Activated CD4-positive, alpha-beta T cell treated with anti-CD3 and anti-CD28 coated beads, Interleukin-2, amount 10 ng/mL, durations not matched to agents 24 days and 14 days (primary cell): ENCODE measurements around the gene THSD8. TPM values are rescaled to one million over a fixed set of nuclear protein-coding genes. Genes with fewer than 3 reads are reported as not detected.
A peak's percentile ranks its signal among the peaks of the same experiment; 100 is the strongest.

Source experiments
- DNase-seq: peaks from one replicate; pipeline ENCODE4 v3.0.0; 2022
- H3K27ac Mint-ChIP-seq: one replicate; pipeline ENCODE4 v1.8.0; 2022; ENCODE audit warnings: mild to moderate bottlenecking, mixed read lengths
- H3K27me3 Mint-ChIP-seq: one replicate; pipeline ENCODE4 v1.8.0; 2022; ENCODE audit warnings: mixed read lengths
- H3K36me3 Mint-ChIP-seq: one replicate; pipeline ENCODE4 v1.8.0; 2022; ENCODE audit warnings: low read depth, mild to moderate bottlenecking, mixed read lengths
- H3K4me1 Mint-ChIP-seq: one replicate; pipeline ENCODE4 v1.8.0; 2021; ENCODE audit warnings: mixed read lengths
- H3K4me3 Mint-ChIP-seq: one replicate; pipeline ENCODE4 v1.8.0; 2022; ENCODE audit warnings: mild to moderate bottlenecking, moderate library complexity, mixed read lengths
- H3K9me3 Mint-ChIP-seq: one replicate; pipeline ENCODE4 v1.8.0; 2021; ENCODE audit warnings: mixed read lengths
- intact Hi-C: fragments of 100-400 bp; cut with micrococcal nuclease; formaldehyde crosslinking; loops from one replicate; pipeline ENCODE4 v1.15.1; 2023
- total RNA-seq: library from RNA; stranded (reverse); gene quantifications from 2 replicates; pipeline ENCODE4 v1.2.3, GENCODE V29; 2022

THSD8 gene
- 26.8 and 32.7 TPM in 2 replicates for total RNA-seq

- no peaks in the 10 kb centered on the region for H3K9me3 Mint-ChIP-seq
- no peaks in the 10 kb centered on the region for H3K27me3 Mint-ChIP-seq
- peaks cover 25% of the 10 kb centered on the region for H3K36me3 Mint-ChIP-seq
- intact Hi-C loops: loop anchor here (2.0 kb wide), 1 partner anchor 45 kb away; no protein-coding TSS in a partner anchor
- H3K27ac Mint-ChIP-seq: peak within 1 kb of the TSS; percentile 89
- H3K4me3 Mint-ChIP-seq: peak within 1 kb of the TSS; percentile 93
- peak; percentile 95 for DNase-seq
- H3K4me1 Mint-ChIP-seq: peaks cover 28% of the 10 kb centered on the region
Measured at GRCh38 chr19:12801466-12802266, at the start of gene THSD8, which contains the start of gene PRDX2. THSD8 (plus strand) TSS chr19:12802069; CDS start chr19:12802072, 3 bp downstream. PRDX2 (minus strand) TSS chr19:12801800; CDS start chr19:12801261, 539 bp downstream.

GRCh38 chr19:12754465-12755196, 47.2 kb upstream of the THSD8 start:
- Mint-ChIP-seq H3K36me3 (no peaks in the 10 kb centered on the region), H3K27ac (no peak overlapping the region), H3K9me3 (no peaks in the 10 kb centered on the region), H3K4me3 (no peak overlapping the region), H3K27me3 (peaks cover 20% of the 10 kb centered on the region), H3K4me1 (peaks cover 7% of the 10 kb centered on the region)
- intact Hi-C loops: no loop called here
- no peak for DNase-seq

DNA sequence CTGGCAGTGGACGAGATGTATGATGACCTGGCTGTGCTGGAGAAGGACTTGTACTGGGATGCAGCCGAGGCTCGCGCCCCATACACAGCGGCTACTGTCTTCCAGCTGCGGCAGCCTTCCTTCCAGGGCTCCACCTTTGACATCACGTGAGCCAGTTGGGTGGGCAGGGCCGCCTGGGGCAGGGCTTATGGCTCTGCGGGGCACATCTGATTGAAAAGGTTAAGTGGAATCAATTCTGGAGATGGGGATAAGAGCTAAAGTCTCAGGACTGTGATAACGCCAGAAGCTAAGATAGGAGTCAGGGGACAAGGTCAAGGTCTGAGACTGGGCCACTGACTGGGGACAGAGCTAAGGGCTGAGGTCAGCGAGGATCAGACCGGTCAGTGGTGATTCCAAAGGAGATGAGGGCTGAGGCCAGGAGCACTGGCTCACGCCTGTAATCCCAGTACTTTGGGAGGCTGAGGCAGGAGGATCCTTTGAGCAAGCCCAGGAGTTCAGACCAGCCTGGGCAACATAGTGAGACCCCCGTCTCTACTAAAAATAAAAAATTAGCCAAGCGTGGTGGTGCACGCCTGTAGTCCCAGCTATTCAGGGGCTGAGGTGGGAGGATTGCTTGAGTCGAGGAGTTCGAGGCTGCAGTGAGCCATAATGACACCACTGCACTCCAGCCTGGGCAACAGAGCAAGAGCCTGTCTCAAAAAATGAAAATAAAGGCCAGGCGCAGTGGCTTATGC, 45.6 kb upstream of the THSD8 start:
- no peak overlapping the region for H3K4me3 Mint-ChIP-seq
- peaks cover 8% of the 10 kb centered on the region for H3K4me1 Mint-ChIP-seq
- H3K27ac Mint-ChIP-seq: no peak overlapping the region
- intact Hi-C loops: no loop called here
- no peaks in the 10 kb centered on the region for H3K36me3 Mint-ChIP-seq
- H3K9me3 Mint-ChIP-seq: no peaks in the 10 kb centered on the region
- H3K27me3 Mint-ChIP-seq: peaks cover 13% of the 10 kb centered on the region
- no peak for DNase-seq

GRCh38 chr19:12757544-12758274, 44.2 kb upstream of the THSD8 start:
- intact Hi-C loops: loop anchor here (1.0 kb wide), 1 partner anchor 40 kb away; no protein-coding TSS in a partner anchor
- H3K4me1 Mint-ChIP-seq: peaks cover 8% of the 10 kb centered on the region
- H3K36me3 Mint-ChIP-seq: no peaks in the 10 kb centered on the region
- peak; percentile 93 for DNase-seq
- peak overlapping the region; percentile 75 for H3K4me3 Mint-ChIP-seq
- peaks cover 8% of the 10 kb centered on the region for H3K27me3 Mint-ChIP-seq
- H3K27ac Mint-ChIP-seq: no peak overlapping the region
- no peaks in the 10 kb centered on the region for H3K9me3 Mint-ChIP-seq

DNA sequence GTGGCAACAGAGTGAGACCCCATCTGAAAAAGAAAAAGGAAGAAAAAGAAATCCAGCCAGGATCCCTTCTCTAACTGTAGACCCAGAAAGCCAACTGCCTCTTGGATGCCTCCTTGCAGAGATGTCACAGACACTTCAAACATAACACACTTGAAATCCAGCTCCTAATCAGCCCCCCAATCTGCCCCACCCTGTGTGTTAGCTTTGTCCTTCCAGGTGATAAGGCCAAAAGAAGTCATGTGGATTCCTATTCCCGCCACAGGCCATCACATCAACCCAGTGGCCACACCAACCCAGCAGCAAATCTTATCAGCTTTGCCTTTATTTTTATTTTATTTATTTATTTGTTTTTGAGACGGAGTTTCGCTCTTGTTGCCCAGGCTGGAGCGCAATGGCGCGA, 42.2 kb upstream of the THSD8 start:
- DNase-seq: no peak
- intact Hi-C loops: loop anchor here (1.0 kb wide), 1 partner anchor 37 kb away; no protein-coding TSS in a partner anchor
- Mint-ChIP-seq H3K27ac (no peak overlapping the region), H3K36me3 (no peaks in the 10 kb centered on the region), H3K9me3 (no peaks in the 10 kb centered on the region), H3K4me1 (peaks cover 8% of the 10 kb centered on the region), H3K4me3 (no peak overlapping the region), H3K27me3 (peaks cover 4% of the 10 kb centered on the region)

DNA sequence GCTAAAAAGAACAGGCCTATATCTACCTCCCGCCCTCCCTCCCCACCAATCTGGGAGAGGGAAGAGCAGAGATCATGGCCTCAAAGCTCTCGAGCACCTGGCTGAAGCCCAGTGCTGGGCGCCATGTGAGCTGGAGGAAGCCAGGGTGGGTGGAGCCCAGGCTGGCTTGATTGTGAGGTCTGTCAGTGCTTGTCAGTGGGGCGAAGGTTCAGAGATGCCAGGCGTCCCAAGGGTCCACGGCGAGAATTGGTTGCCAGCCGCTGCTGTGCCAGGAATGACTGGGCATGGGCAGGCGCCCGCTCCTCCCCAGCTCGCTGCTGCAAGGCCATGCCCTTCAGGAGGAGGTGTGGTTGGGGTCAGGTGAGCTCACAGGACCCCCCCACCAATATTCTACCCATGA, 38.8 kb upstream of the THSD8 start:
- no peak for DNase-seq
- no peak overlapping the region for H3K4me3 Mint-ChIP-seq
- peaks cover 2% of the 10 kb centered on the region for H3K27me3 Mint-ChIP-seq
- H3K36me3 Mint-ChIP-seq: no peaks in the 10 kb centered on the region
- no peak overlapping the region for H3K27ac Mint-ChIP-seq
- no peaks in the 10 kb centered on the region for H3K9me3 Mint-ChIP-seq
- intact Hi-C loops: no loop called here
- peaks cover 6% of the 10 kb centered on the region for H3K4me1 Mint-ChIP-seq

DNA sequence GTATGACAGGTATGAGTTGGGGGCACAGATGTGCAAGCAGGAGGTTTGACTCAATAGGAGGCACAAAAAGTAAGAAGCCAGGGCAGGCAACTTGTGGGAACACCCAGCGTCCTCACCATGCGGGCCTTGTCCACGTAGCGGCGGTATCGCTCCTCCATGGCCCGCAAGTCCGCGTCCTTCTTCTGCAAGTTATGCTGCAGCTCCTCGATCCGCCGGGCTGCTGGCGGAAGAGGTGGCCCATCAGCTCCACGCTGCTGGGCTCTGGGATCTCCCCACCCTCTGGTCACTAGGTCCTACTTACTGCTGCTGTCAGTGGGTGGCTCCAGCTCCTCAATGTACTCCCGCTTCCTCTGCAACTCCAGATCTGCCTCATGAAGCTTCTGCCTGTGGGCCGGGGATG, 37.2 kb upstream of the THSD8 start:
- Mint-ChIP-seq H3K4me3 (no peak overlapping the region), H3K9me3 (no peaks in the 10 kb centered on the region), H3K36me3 (no peaks in the 10 kb centered on the region), H3K27ac (no peak overlapping the region), H3K4me1 (peaks cover 4% of the 10 kb centered on the region), H3K27me3 (no peaks in the 10 kb centered on the region)
- no peak for DNase-seq
- intact Hi-C loops: no loop called here

- DNase-seq: peak; percentile 96
- no peaks in the 10 kb centered on the region for H3K9me3 Mint-ChIP-seq
- peak overlapping the region; percentile 70 for H3K4me3 Mint-ChIP-seq
- H3K27ac Mint-ChIP-seq: no peak overlapping the region
- peaks cover 3% of the 10 kb centered on the region for H3K4me1 Mint-ChIP-seq
- intact Hi-C loops: loop anchor here (1.0 to 2.0 kb wide), 2 partner anchors 30 to 81 kb away; no protein-coding TSS in a partner anchor
- no peaks in the 10 kb centered on the region for H3K36me3 Mint-ChIP-seq
- H3K27me3 Mint-ChIP-seq: no peaks in the 10 kb centered on the region
Measured at GRCh38 chr19:12766051-12766521, 35.8 kb upstream of the THSD8 start.

DNA sequence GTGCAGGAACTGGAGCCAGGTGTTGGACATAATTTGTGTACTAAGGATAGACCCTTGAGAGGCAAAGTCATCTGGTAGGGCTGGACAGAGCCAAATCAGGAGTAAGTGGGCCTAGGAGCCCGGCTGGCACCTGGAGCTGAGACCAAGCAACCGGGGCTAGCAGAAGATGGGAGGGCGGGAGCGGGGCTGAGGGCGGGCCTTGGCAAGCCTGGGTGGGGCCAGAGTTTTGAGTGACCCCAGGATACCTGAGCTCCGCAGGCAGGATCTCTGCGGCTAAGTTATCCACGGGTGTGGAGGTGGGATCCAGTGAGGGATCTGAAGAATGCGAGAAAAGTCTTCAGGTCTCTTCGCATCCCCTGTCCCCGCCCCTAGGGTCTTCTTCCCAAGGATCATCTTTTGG, 34.7 kb upstream of the THSD8 start:
- Mint-ChIP-seq H3K27ac (no peak overlapping the region), H3K4me3 (no peak overlapping the region), H3K27me3 (no peaks in the 10 kb centered on the region), H3K36me3 (no peaks in the 10 kb centered on the region), H3K9me3 (no peaks in the 10 kb centered on the region), H3K4me1 (peaks cover 3% of the 10 kb centered on the region)
- intact Hi-C loops: loop anchor here (2.0 kb wide), 1 partner anchor 80 kb away; no protein-coding TSS in a partner anchor
- no peak for DNase-seq

GRCh38 chr19:12767666-12768065, 34.2 kb upstream of the THSD8 start:
- Mint-ChIP-seq H3K9me3 (no peaks in the 10 kb centered on the region), H3K27ac (no peak overlapping the region), H3K36me3 (no peaks in the 10 kb centered on the region), H3K4me1 (peaks cover 3% of the 10 kb centered on the region), H3K27me3 (no peaks in the 10 kb centered on the region), H3K4me3 (no peak overlapping the region)
- DNase-seq: no peak
- intact Hi-C loops: loop anchor here (2.0 kb wide), 1 partner anchor 79 kb away; no protein-coding TSS in a partner anchor

- Mint-ChIP-seq H3K4me3 (no peak overlapping the region), H3K4me1 (peaks cover 14% of the 10 kb centered on the region), H3K9me3 (no peaks in the 10 kb centered on the region), H3K27ac (no peak overlapping the region), H3K27me3 (no peaks in the 10 kb centered on the region), H3K36me3 (no peaks in the 10 kb centered on the region)
- DNase-seq: peak; percentile 79
- intact Hi-C loops: no loop called here
Measured at GRCh38 chr19:12769689-12770088, 32.2 kb upstream of the THSD8 start.

DNA sequence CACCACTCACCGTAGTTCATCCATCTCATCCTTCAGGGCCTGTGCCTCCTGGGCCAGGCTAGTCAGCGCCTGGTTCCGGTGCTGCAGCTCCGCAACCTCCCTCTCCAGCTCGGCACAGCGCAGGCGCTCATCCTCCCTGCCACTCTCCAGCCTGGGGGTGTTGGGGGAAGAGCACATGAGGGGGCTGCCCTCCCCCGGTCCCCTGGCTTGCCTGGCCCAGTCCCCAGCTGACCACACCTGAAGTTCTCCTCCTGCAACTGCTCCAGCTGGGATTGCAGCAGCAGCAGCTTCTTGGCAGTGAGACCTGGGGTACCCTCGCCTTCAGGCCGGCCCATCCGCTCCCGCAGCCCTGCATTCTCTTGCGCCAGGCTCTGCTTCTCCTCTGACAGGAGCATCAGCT, 30.9 kb upstream of the THSD8 start:
- Mint-ChIP-seq H3K4me1 (peaks cover 14% of the 10 kb centered on the region), H3K4me3 (no peak overlapping the region), H3K27ac (no peak overlapping the region), H3K36me3 (no peaks in the 10 kb centered on the region), H3K27me3 (no peaks in the 10 kb centered on the region), H3K9me3 (no peaks in the 10 kb centered on the region)
- no peak for DNase-seq
- intact Hi-C loops: no loop called here

GRCh38 chr19:12772323-12772722, 29.5 kb upstream of the THSD8 start:
- Mint-ChIP-seq H3K9me3 (no peaks in the 10 kb centered on the region), H3K27ac (no peak overlapping the region), H3K27me3 (no peaks in the 10 kb centered on the region), H3K4me3 (no peak overlapping the region), H3K36me3 (no peaks in the 10 kb centered on the region), H3K4me1 (peaks cover 17% of the 10 kb centered on the region)
- intact Hi-C loops: no loop called here
- DNase-seq: no peak
